Osteoblast (primary cell): ENCODE measurements around the gene GABRG1. TPM values are rescaled to one million over a fixed set of nuclear protein-coding genes. Genes with fewer than 3 reads are reported as not detected.

Experiments used
- DNase-seq: peaks from one replicate; pipeline ENCODE4 v3.0.0; 2011; ENCODE audit warnings: low spot score, mixed read lengths; ENCODE audit not compliant: insufficient read length; ENCODE audit errors: missing footprints
- H2AFZ ChIP-seq: 2 replicates; pipeline ENCODE4 v1.6.0; 2011; ENCODE audit warnings: mild to moderate bottlenecking, low read length
- H3K27ac ChIP-seq: 2 replicates; pipeline ENCODE4 v1.5.1; 2011; ENCODE audit warnings: mild to moderate bottlenecking, low read depth, low read length, moderate library complexity
- H3K27me3 ChIP-seq: 2 replicates; pipeline ENCODE4 v1.6.0; 2012; ENCODE audit warnings: mild to moderate bottlenecking, control low read depth, inconsistent platforms, low read length, moderate library complexity; ENCODE audit not compliant: insufficient read depth
- H3K36me3 ChIP-seq: 2 replicates; pipeline ENCODE4 v1.5.1; 2011; ENCODE audit warnings: mild to moderate bottlenecking, low read length, control low read depth, moderate library complexity; ENCODE audit not compliant: insufficient read depth
- H3K4me1 ChIP-seq: 2 replicates; pipeline ENCODE4 v1.5.1; 2011; ENCODE audit warnings: mild to moderate bottlenecking, low read length, control low read depth, moderate library complexity; ENCODE audit not compliant: insufficient read depth
- H3K4me2 ChIP-seq: 2 replicates; pipeline ENCODE4 v1.6.0; 2011; ENCODE audit warnings: mild to moderate bottlenecking, low read length; ENCODE audit not compliant: insufficient read depth
- H3K4me3 ChIP-seq: fragments of 200-600 bp; sonication (generic); 3 replicates; pipeline ENCODE4 v1.5.1; 2012; ENCODE audit warnings: mild to moderate bottlenecking, low read length, inconsistent platforms; ENCODE audit not compliant: insufficient read depth
- H3K79me2 ChIP-seq: 2 replicates; pipeline ENCODE4 v1.6.0; 2012; ENCODE audit warnings: mild to moderate bottlenecking, low read length, control low read depth, inconsistent platforms; ENCODE audit not compliant: insufficient read depth
- H3K9me3 ChIP-seq: 2 replicates; pipeline ENCODE4 v1.5.1; 2011; ENCODE audit warnings: low read depth, low read length, control low read depth
- H4K20me1 ChIP-seq: 2 replicates; pipeline ENCODE4 v1.6.0; 2012; ENCODE audit warnings: mild to moderate bottlenecking, low read length, control low read depth; ENCODE audit not compliant: insufficient read depth
- CTCF ChIP-seq: IDR thresholded peaks from 2 replicates; pipeline ENCODE4 v1.5.1; 2011; ENCODE audit warnings: mild to moderate bottlenecking, low read depth, low read length, moderate library complexity; ENCODE audit errors: extremely low read depth
- total RNA-seq: library from RNA; depleted of rRNA; stranded (reverse); fragments of >200 nt; gene quantifications from 2 replicates; pipeline ENCODE4 v1.2.3, GENCODE V29; 2012

GABRG1 gene
- total RNA-seq, 1 donor, result not detected

DNA sequence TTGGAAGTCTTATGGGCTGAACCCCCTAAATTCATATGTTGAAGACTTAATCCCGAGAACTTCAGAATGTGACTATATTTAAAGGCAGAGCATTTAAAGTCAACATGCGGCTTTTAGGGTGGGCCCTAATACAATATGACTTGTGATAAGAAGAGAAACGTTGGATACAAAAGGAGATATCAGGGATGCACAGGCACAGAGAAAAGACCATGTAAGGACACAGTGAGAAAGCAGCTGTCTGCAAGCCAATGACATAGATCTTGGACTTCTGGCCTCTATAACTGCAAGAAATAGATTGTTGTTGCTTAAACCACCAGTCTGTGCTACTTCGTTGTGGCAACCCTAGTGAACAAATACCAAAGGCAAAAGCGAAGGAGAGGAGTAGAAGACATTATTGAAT lies 42.2 kb downstream of the GABRG1 start:
- H2AFZ ChIP-seq, result no peak overlapping the region
- H3K4me1 ChIP-seq, result no peaks in the 10 kb centered on the region
- H3K27ac ChIP-seq, result no peak overlapping the region
- H3K4me2 ChIP-seq, result no peak overlapping the region
- no peaks in the 10 kb centered on the region for H3K36me3 ChIP-seq
- peaks cover 3% of the 10 kb centered on the region for H3K9me3 ChIP-seq
- no peak for TF ChIP-seq CTCF
- H3K27me3 ChIP-seq, result no peaks in the 10 kb centered on the region
- no peaks in the 10 kb centered on the region for H3K79me2 ChIP-seq
- no peak overlapping the region for H3K4me3 ChIP-seq
- no peaks in the 10 kb centered on the region for H4K20me1 ChIP-seq
- no peak for DNase-seq

DNA sequence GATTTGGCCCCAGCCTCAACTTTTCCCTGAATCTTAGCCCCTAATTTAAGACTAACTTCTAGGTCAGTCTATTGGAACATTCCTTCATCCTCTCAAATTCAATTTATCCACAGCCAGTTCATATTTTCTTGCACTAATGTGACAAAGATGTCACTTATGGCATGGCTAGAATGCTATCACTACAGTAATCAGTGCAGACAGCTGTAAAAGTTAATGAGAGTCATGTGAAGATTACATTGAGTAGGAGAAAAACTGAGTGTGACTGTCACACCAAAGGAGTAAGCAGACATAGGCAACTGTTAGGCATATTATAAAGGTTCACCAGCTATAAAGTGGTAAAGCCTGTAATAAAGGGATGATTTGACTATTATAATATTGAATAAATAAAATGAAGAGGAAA lies 42.6 kb downstream of the GABRG1 start:
- Histone ChIP-seq H3K9me3 (peaks cover 3% of the 10 kb centered on the region), H3K79me2 (no peaks in the 10 kb centered on the region), H3K4me2 (no peak overlapping the region), H3K4me1 (no peaks in the 10 kb centered on the region), H4K20me1 (no peaks in the 10 kb centered on the region), H3K4me3 (no peak overlapping the region), H3K27me3 (no peaks in the 10 kb centered on the region), H2AFZ (no peak overlapping the region), H3K27ac (no peak overlapping the region), H3K36me3 (no peaks in the 10 kb centered on the region)
- TF ChIP-seq CTCF, result no peak
- no peak for DNase-seq

GRCh38 chr4:46073778-46074177 lies 50.1 kb downstream of the GABRG1 start:
- DNase-seq, result no peak
- Histone ChIP-seq H3K36me3 (no peaks in the 10 kb centered on the region), H2AFZ (no peak overlapping the region), H3K27ac (no peak overlapping the region), H3K27me3 (no peaks in the 10 kb centered on the region), H3K4me3 (no peak overlapping the region), H3K79me2 (no peaks in the 10 kb centered on the region), H3K4me2 (no peak overlapping the region), H3K4me1 (no peaks in the 10 kb centered on the region), H4K20me1 (no peaks in the 10 kb centered on the region), H3K9me3 (peaks cover 6% of the 10 kb centered on the region)
- no peak for TF ChIP-seq CTCF

DNA sequence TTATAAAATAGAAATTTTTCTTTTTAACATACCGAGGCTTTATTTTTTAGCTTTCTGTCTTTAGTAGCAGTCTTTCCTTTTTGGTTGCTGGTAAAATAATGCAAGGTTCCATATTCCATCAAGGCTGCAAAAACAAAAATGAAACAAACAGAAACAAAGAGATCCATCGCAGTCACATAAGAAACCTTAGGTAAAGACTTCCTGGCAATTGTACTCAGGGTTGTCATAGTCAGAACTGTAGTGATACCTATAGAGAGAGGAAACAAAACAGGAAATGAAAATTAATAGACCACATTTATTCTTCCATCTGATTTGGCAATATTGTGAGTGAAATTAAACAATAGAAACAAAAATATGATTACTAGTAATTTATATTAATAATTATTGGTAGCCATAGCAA lies 72.5 kb downstream of the GABRG1 start:
- H3K36me3 ChIP-seq, result no peaks in the 10 kb centered on the region
- H3K4me3 ChIP-seq, result no peak overlapping the region
- no peak overlapping the region for H3K27ac ChIP-seq
- H2AFZ ChIP-seq, result no peak overlapping the region
- DNase-seq, result no peak
- no peak overlapping the region for H3K4me2 ChIP-seq
- peaks cover 2% of the 10 kb centered on the region for H3K9me3 ChIP-seq
- no peaks in the 10 kb centered on the region for H3K79me2 ChIP-seq
- H3K4me1 ChIP-seq, result no peaks in the 10 kb centered on the region
- no peak for TF ChIP-seq CTCF
- H4K20me1 ChIP-seq, result no peaks in the 10 kb centered on the region
- no peaks in the 10 kb centered on the region for H3K27me3 ChIP-seq
